Fibroblast of skin of right biceps (primary cell): Measurements from ENCODE around the gene ENGASE.

Experiments
- DNase-seq: peaks from one replicate; pipeline ENCODE4 v3.0.0-alpha.2; 2013

The ENGASE gene

DNA sequence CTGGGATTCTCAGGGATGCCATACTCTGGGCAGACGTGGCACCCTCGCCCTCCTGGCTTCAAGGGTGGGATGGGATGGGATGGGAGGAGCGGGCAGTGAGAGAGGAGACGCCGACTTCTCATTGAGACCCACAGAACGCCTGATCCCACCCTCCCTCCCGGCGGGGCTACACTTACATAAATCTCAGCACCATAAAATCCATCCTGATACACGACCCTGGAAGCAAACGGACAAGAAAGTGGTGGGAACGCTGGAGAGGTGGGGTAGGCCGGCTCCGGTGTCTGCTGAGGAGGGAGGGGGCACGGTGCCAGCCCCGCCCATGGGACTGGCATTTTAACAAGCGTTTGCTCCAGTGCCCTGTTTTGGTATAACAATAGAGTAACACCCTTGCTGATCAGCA, 21.9 kb downstream of the ENGASE start:
- DNase-seq, result no peak

GRCh38 chr17:79097226-79098055, 22.8 kb downstream of the ENGASE start:
- DNase-seq, result no peak

DNA sequence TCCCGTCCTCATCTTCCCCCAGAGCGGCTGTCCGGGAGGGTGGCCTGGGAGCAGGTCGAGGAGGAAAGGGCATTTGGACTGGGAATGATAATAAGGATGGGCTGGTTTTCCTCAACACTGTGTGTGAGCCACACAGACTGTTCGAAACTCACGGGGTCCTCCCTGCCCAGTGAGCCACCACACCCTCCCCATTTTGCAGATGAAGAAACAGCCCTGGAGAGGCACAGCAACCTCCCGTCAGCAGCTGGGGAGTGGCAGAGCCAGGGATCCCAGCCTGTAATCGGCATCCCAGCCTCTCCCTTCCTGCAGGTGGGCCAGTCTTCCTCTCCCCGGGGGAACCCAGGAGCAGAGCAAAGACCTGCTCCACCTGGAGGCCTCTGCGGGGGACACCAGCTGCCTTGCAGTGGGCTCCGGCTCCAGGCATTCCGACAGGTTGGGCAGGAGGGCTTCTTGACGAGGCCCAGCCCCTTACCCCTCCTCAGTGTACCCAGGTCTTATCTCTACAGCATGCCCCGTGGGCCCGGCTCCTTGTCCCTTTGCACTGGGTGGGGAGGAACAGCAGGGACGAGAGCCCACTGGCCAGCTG, 23.8 kb downstream of the ENGASE start:
- no peak for DNase-seq

DNA sequence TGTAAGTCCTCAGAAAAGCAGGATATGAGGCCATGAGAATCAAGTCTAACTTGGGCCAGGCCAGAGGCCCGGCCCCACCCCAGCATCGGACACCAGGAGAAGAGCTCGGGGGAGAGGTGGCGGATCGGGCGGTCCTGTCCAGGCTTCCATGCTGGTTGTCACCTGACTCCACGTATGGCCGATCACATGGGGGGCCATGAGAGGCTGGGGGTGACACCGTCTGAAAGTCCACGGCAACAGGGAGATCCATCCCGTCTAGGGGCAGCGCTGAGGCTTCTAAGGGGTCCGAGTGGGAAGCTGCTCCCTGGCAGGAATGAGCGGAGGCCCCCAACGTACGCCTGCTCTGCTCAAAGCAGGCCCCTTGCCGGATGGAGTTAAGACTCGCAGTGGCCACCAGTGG, 25.8 kb downstream of the ENGASE start:
- DNase-seq, result no peak

DNA sequence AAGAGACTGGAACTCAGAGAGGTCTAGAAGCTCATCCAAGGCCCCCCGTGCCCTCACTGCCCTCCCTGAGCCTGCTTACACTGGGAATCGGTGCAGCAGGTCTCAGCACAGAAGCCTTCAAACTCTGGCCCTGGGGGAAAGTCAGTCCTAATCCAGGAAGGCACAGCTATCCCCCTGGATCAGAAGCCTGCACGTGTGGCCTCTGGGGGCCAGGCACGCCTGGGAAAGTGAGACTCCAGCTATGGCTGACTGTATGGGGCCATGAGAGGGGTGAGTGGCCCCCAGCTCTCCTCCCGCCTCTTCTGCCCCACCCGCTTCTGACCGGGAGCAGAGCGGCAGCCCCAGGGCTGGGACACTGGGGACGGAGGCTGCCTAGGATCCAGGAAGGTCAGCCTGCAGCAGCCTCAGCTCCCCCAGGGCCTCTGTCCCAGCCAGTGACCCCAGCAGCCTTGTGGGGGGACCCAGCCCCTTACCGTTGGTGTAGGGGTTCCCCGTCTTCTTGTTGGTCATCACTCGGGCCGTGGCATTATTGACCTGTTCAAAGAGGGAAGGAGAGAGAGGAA, 26.6 kb downstream of the ENGASE start:
- no peak for DNase-seq

DNA sequence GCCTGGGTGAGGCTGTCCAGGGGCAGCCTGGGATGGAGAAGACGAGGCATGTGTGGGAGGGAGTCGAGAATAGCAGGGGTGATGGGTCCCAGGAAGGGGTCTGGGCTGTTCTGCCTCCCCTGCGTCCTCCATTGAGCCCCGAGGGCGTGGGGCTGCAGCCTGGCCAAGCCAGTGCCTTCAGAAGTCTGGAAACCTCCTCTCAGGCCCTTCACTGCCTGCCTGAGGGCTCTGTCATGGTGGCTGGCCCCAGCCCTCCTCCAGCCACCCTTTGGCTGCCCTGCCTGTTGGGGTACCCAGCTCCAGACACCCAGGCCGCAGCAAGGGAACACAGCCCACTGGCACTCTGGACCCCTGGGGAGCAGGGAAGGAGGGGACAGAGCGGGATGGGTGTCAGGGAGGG, 27.6 kb downstream of the ENGASE start:
- DNase-seq, result no peak

DNA sequence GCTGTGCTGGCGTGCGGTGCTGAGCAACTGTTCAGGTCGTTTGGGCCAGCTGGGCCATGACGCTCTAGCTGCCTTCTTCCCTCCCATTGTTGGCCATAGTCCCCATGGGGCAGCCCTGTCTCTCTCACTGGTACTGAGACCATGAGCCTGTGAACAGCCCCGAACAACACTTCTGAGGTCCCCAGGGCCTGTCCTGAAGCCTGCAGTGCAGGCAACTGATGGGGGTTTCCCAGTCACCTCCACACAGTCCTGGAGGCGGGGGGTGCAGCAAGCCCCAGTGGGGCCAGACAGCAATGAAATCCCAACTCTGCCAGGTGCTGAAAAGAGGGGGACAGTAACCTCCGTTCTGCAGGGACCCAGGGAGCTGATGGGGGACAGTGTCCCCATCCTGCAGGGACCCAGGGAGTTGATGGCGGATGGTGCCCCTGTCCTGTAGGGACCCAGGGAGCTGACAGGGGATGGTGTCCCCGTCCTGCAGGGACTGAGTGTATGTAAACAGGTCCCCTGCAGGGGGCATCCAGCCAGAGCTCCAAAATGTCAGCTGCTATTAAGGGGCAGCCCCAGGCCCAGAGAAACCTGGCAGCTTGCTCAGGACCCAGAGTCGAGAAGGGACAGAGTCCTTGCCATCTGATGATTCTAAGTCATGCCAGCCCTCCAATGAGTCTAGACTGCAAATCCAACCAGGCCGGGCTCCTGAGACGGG, 30.4 kb downstream of the ENGASE start:
- no peak for DNase-seq

DNA sequence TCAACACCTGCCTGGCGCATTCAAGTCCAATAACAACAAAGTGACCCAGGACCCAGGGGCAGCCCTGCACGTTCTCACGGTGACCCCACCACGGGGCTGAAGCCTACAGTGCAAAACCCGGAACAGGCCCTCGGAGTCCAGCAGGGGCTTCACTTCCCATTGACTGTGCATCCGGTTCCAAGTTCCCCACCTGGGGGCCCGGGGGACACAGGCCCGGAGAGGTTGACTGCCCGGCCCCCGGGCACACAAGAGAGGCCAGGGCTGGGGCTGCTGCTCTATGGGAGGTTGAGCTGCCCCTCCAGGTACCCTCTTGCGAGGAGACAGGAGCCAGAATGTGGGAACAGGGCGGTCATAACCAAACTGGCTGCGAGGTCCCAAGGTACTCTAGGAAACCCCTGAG, 31.3 kb downstream of the ENGASE start:
- DNase-seq, result no peak

GRCh38 chr17:79106958-79107357, 32.3 kb downstream of the ENGASE start:
- DNase-seq, result no peak

- DNase-seq, result no peak
These were observed 33.0 kb downstream of the ENGASE start for GRCh38 chr17:79107499-79108231.

DNA sequence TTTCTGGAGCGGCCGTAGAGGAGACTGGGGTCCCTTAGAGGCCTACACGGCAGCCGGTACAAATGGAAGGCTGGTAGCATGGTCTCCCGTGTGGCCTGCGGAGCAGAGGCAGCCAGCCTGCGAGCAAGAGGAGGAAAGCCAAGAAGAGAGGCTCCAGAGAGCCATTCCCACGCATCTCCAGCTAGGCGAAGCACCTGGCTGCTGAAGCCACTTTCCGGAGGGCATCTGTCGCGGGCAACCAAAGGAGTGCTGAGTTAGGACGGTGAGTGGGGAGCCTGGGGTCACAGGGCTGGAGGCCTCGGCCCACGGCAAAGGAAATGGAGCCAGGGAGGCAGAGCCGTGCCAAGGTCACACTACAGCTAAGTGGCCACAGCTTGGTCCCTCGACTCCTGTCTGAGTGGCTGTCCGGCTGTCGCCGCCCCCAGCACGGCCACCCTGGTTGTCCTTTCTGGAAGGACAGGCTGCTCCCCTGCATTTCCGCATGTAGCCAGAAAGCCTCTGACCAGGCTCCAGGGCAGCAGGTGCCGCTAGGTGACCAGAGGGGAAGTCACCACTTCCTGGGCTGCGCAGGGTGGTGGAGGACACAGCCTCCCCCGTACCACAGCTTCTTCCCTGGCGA, 33.7 kb downstream of the ENGASE start:
- DNase-seq, result no peak

DNA sequence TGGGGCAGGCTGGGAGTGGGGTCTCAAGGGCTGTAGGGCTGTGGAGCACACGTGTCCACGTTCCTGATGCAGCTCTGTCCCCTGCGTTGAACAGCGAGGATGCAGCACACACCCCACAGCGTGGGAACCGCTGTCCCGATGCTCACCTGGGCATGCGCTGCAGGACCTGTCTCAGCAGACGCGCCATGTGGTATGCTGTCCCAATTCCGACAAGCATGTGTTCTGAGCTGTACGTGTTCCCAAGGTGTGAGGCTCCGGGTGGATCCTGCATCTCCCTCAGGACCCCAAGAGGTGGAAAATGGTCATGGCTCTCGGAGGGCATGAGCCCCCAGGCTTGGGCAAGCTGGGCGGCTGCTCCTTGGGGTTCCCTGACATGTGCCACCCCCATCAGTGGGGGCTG, 34.2 kb downstream of the ENGASE start:
- no peak for DNase-seq

- no peak for DNase-seq
These were observed 35.0 kb downstream of the ENGASE start for GRCh38 chr17:79109584-79109983.

DNA sequence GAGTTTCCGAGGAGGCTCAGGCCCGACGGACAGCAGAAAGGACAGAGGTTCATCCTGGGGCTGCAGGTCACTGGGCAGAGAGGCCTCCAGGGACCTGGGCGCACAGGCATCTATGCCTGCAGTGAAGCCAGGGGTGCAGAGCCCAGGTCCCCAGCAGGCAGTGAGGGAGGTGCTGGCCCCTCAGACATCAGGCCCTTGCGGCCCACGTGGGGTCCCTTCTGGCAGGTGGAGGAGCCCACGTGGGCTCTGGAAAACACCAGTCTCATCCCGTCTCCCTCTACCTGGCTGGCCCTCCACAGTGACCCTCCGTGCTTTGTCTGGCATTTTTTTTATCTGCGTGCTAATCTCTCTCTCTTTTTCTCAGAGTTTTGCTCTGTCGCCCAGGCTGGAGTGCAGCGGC, 36.5 kb downstream of the ENGASE start:
- DNase-seq, result no peak

DNA sequence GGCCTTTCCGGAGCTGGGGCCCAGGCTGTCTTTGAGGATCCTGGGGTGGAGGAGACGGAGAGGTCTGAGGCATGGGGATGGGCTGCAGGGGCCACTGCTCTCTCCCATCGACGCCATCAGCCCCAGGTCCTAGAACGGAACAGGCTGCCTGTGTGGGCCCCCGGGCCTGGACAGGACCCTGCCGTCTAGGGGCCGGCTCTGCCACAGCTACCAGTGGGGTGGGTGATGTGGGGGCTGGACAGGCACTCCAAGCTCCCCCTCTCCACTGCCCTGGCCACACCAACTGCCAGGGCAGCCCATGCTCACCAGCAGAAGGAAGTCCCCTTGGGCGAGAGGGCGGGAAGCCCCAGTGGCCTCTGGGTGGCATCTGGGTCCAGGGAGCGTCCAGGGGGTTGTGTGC, 37.8 kb downstream of the ENGASE start:
- no peak for DNase-seq

DNA sequence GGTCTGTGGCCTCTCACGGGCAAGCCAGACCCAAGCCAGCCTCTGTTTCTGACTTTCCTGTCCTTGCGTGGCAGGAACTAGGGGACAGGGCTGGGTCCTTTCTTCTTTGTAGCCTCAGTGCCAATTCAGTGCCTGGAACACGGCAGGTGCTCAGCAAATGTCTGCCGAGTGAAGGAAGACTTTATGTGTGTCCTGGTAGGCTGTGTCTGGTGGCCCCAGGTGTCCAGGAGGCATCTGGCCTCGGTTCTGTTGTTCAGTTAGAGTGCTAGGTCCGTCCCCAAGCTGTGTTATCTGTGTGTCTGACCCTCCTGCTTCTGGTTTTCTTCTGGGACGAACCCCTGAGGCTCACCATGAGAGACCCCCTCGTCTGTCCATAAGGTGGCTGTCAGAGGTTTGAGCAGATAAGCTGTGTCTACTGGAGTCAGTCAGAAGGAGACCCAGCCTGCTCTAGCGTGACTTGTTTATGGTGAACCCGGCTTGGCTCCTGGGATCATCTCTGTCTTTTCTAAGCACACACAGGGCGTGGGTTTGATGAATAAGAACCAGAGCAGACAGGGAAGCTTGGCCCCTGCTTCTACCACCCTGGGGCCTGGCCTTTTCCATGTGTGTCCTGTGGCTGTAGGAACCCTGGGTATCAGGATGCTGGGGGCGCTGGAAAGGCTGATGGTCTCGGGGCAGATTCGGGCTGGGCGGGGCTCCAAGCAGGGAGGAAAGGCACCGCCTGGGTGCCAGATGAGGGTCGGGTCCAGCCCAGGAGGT, 39.3 kb downstream of the ENGASE start:
- no peak for DNase-seq

DNA sequence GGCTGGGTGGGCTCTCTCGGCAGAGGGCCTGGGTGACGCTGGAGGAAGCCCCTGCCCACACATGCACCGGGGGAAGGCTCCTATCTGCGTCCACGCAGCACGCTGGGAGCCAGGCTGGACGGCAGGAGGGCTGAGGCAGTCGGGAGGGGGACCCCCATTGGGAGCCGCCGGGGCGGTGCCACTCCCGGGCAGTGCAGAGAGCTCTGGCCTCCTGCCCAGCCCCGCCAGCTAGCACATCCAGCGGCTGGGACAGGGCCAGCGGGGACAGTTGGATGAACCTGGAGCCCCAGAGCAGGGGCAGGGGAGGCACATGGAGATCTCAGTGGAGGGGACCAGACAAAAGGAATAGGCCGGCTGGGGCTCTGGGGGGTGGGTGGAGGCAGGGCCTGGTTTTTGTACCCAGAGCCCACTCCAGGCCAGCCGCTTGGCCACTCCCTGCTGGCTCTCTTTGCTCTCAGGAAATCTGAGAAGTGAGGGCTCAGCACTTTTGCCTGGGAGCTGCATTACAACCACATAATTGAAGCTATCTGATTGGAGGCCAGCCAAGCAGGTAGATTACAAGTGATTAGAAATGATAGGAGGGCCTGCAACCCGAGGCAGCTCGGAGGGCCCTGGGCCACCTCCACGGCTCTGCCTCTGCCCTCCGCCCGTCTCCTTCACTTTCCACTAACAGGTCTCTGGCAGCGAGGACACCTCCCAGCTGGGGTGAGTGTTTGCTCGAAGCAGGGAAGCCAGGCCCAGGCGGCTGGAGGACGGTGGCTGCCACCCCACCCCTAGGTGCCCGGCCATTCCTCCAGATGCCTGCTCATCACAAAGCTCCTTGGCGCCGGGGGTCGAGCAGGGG, 40.1 kb downstream of the ENGASE start:
- DNase-seq, result no peak

DNA sequence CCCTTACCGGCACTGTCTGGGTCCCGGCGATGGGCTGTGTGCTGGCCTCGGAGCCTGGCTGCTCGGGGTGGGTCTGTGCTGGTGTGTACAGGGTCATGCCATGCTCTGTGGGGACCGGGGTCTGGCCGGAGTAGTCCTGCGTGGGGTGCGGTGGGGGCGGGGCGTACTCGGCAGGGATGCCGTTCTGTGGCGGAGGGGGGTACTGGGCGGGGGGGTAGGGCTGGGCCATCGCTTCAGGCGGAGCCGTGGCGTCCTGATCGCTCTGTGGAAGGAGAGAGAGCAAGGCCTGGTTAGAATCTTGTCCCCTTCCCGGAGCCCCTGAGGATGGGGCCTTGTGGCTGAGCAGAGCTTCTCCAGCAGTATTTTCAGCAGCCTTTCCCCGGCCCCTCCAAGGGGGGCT, 40.9 kb downstream of the ENGASE start:
- DNase-seq, result no peak

DNA sequence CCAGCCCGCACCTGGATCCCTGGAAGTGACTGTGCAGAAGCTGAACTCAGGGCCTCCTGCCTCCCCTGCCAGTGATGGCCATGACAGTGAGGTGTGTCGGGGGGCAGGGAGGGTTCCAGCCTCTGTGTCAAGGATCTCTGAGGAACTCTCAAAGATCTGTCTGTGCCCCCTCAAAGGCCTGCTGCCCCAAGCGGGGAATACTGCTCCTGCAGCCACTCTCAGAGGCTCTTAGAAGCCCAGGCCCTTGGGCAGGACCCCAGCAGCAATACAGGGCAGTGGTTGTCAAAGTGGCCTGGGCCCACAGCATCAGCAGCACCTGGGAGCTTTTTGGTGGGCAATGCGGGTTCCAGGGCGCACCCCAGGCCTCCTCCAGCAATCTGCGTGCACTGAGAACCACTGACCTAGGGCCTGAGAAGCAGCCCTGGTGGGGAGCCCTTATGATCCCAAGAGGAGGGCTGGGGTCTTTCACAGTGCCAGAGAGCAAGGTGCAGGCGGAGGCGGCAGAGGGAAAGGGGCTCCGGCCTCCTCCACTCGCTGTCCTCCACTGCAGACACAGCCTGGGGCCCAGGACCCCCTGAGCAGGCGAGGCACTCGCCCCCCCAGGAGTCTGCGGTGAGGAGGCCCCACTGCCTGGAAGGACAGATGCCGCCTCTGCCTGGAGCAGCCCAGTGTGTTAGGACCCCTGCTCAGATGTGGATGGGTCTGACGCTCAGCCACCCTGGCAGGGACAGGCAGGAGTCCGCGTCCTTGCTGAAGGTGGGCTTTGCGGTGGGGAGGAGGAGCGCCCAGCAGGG, 42.1 kb downstream of the ENGASE start:
- no peak for DNase-seq

GRCh38 chr17:79117905-79118487, 43.4 kb downstream of the ENGASE start:
- DNase-seq, result no peak
